HCT116 (cell line): ENCODE measurements around the gene PNPO. TPM values are rescaled to one million over a fixed set of nuclear protein-coding genes. Genes with fewer than 3 reads are reported as not detected.
A peak's percentile ranks its signal among the peaks of the same experiment; 100 is the strongest.

Source experiments
- ATAC-seq: fragments of 200-7000 bp; cut with Tn5 transposase; 2 replicates; pipeline ENCODE4 v1.9.1; 2020; ENCODE audit warnings: mild to moderate bottlenecking, moderate library complexity
- BruUV-seq: library from RNA; stranded (reverse); fragments of 400-500 nt; replicated peaks from 2 replicates; lab custom pipeline; 2021; lab: Mats Ljungman, UMichigan
- CTCF ChIA-PET: fragments of 300-600 bp; sonication (Branson Sonifier 250); formaldehyde crosslinking; loops from one replicate; lab custom pipeline; 2021; ENCODE audit warnings: antibody characterized with exemption; lab: Charles Lee
- POLR2A ChIA-PET: fragments of 300-600, 350-600 bp; sonication (Branson Sonifier 250); formaldehyde crosslinking; loops from one replicate; lab custom pipeline; 2021; ENCODE audit warnings: antibody characterized with exemption; lab: Charles Lee
- RAD21 ChIA-PET, 2 experiments: fragments of 300-600 bp; sonication (Branson Sonifier 250); formaldehyde crosslinking; loops; one replicate each; lab custom pipeline; 2023; ENCODE audit warnings: low total read pairs in 2 of 2; ENCODE audit not compliant: uncharacterized antibody in 2 of 2, unreplicated experiment in 2 of 2, low non-redundant PET in 1 of 2; lab: Charles Lee
- DNase-seq: peaks from one replicate; pipeline ENCODE4 v3.0.0-alpha.2; 2010; ENCODE audit warnings: low read depth, low spot score
- H2AFZ ChIP-seq: fragments of 200-600 bp; shearing (Covaris generic), sonication (generic); 2 replicates; pipeline ENCODE4 v1.6.1; 2017; ENCODE audit warnings: low read depth, mixed run types, mixed read lengths, antibody characterized with exemption, low read length; ENCODE audit not compliant: poor library complexity, severe bottlenecking
- H3K27ac ChIP-seq: 2 replicates; pipeline ENCODE4 v1.5.1; 2012; ENCODE audit warnings: low read depth, low read length
- H3K27me3 ChIP-seq: fragments of 200-600 bp; sonication (generic); 2 replicates; pipeline ENCODE4 v1.6.1; 2016; ENCODE audit warnings: mixed run types, low read length, mixed read lengths; ENCODE audit not compliant: insufficient read depth
- H3K36me3 ChIP-seq, 2 experiments: fragments of 200-500 bp in 1 of 2; fragments of 200-600 bp in 1 of 2; sonication (Bioruptor generic) in 1 of 2; sonication (generic) in 1 of 2; 2 replicates each; pipeline versions ENCODE4 v1.5.1 to v1.6.1; 2014 to 2016; ENCODE audit warnings: low read length in 2 of 2, inconsistent platforms in 1 of 2, mixed read lengths in 1 of 2, mixed run types in 1 of 2; ENCODE audit not compliant: insufficient read depth in 2 of 2, control insufficient read depth in 1 of 2
- H3K4me1 ChIP-seq, 2 experiments: fragments of 200-600 bp in 1 of 2; sonication (generic) in 1 of 2; 2 replicates each; pipeline versions ENCODE4 v1.5.1 to v1.6.1; 2012 to 2017; ENCODE audit warnings: low read length in 2 of 2, inconsistent platforms in 1 of 2, mild to moderate bottlenecking in 1 of 2, mixed read lengths in 1 of 2, mixed run types in 1 of 2, moderate library complexity in 1 of 2; ENCODE audit not compliant: insufficient read depth in 2 of 2, control insufficient read depth in 1 of 2
- H3K4me2 ChIP-seq: fragments of 200-600 bp; sonication (generic); 2 replicates; pipeline ENCODE4 v1.6.1; 2017; ENCODE audit warnings: mixed run types, low read length, mixed read lengths
- H3K4me3 ChIP-seq, 2 experiments: fragments of 200-600 bp in 1 of 2; sonication (generic) in 1 of 2; replicated peaks in 1 of 2; 2 replicates each; pipeline ENCODE4 v1.5.1; 2011 to 2016; ENCODE audit warnings: low read length in 2 of 2, control low read depth in 1 of 2, low read depth in 1 of 2, mild to moderate bottlenecking in 1 of 2, mixed read lengths in 1 of 2, mixed run types in 1 of 2
- H3K79me2 ChIP-seq: fragments of 200-600 bp; sonication (generic); 2 replicates; pipeline ENCODE4 v1.6.1; 2017; ENCODE audit warnings: mild to moderate bottlenecking, mixed run types, low read length, moderate library complexity, mixed read lengths; ENCODE audit not compliant: insufficient read depth
- H3K9ac ChIP-seq: fragments of 200-600 bp; sonication (generic); 2 replicates; pipeline ENCODE4 v1.6.1; 2016; ENCODE audit warnings: low read length, mixed read lengths
- H3K9me2 ChIP-seq: fragments of 200-600 bp; sonication (generic), shearing (Covaris generic); 2 replicates; pipeline ENCODE4 v1.6.1; 2017; ENCODE audit warnings: mixed run types, mild to moderate bottlenecking, moderate library complexity; ENCODE audit not compliant: insufficient read depth
- H3K9me3 ChIP-seq, 2 experiments: fragments of 200-500 bp in 1 of 2; fragments of 200-600 bp in 1 of 2; sonication (Bioruptor generic) in 1 of 2; sonication (generic) in 1 of 2; 2 replicates each; pipeline ENCODE4 v1.6.1; 2014 to 2017; ENCODE audit warnings: low read length in 2 of 2, mixed read lengths in 2 of 2, inconsistent platforms in 1 of 2, low read depth in 1 of 2, mild to moderate bottlenecking in 1 of 2, mixed run types in 1 of 2, moderate library complexity in 1 of 2; ENCODE audit not compliant: control insufficient read depth in 1 of 2, insufficient read depth in 1 of 2
- H4K20me1 ChIP-seq: fragments of 200-600 bp; sonication (generic), shearing (Covaris generic); 2 replicates; pipeline ENCODE4 v1.6.1; 2017; ENCODE audit warnings: mixed run types, mild to moderate bottlenecking, moderate library complexity; ENCODE audit not compliant: insufficient read depth
- CTCF ChIP-seq, 3 experiments: fragments of 200-600 bp in 1 of 3; sonication (generic) in 1 of 3; IDR thresholded peaks in 2 of 3; conservative IDR thresholded peaks in 1 of 3; 2 replicates each; pipeline ENCODE4 v1.5.1; 2012 to 2017; ENCODE audit warnings: low read depth in 2 of 3, low read length in 2 of 3, antibody characterized with exemption in 1 of 3, borderline replicate concordance in 1 of 3, control low read depth in 1 of 3, mild to moderate bottlenecking in 1 of 3, mixed read lengths in 1 of 3, mixed run types in 1 of 3, moderate library complexity in 1 of 3; ENCODE audit not compliant: insufficient read depth in 1 of 3
- FOSL1 ChIP-seq: IDR thresholded peaks from 2 replicates; pipeline ENCODE4 v1.6.1; 2012; ENCODE audit warnings: low read depth
- MAX ChIP-seq: IDR thresholded peaks from 2 replicates; pipeline ENCODE4 v1.6.1; 2012
- REST ChIP-seq: IDR thresholded peaks from 2 replicates; pipeline ENCODE4 v1.6.1; 2012; ENCODE audit warnings: low read depth
- SP1 ChIP-seq: IDR thresholded peaks from 2 replicates; pipeline ENCODE4 v1.6.1; 2012; ENCODE audit warnings: low read depth
- YY1 ChIP-seq: IDR thresholded peaks from 2 replicates; pipeline ENCODE4 v1.6.1; 2011; ENCODE audit warnings: low read length, low read depth, moderate library complexity, mild to moderate bottlenecking; ENCODE audit not compliant: insufficient replicate concordance; ENCODE audit errors: extremely low read depth
- ZNF274 ChIP-seq: fragments of 200-500 bp; sonication (Bioruptor generic); IDR thresholded peaks from 2 replicates; pipeline ENCODE4 v1.6.1; 2014; ENCODE audit warnings: mild to moderate bottlenecking, low read depth, low read length, inconsistent platforms
- intact Hi-C: fragments of 100-400 bp; cut with micrococcal nuclease; formaldehyde crosslinking; loops from 2 replicates; pipeline ENCODE4 v1.10.0; 2022
- total RNA-seq: library from RNA; stranded (reverse); gene quantifications from one replicate; pipeline ENCODE4 v1.2.1, GENCODE V29; 2021; ENCODE audit not compliant: unreplicated experiment

Gene PNPO
- total RNA-seq, 1 experiment from 2014 or later = 74.9 TPM

- H3K9me2 ChIP-seq = no peaks in the 10 kb centered on the region
- H2AFZ ChIP-seq = no peak within 1 kb of the TSS
- no TSS peak for BruUV-seq
- ChIA-PET RAD21 (interaction anchor here in 1 of 2 experiments (0.9 kb wide), 1 partner anchor 11 kb away, joined by 3 read pairs; no protein-coding TSS in a partner anchor), POLR2A (interaction anchor here (0.6 to 3.1 kb wide), 4 partner anchors 11 to 307 kb away, joined by 3 to 15 read pairs (median 4); partner anchors contain the start of genes CDK5RAP3 and PNPO), CTCF (interaction anchor here (0.9 to 4.2 kb wide), 8 partner anchors 9 to 60 kb away, joined by 4 to 32 read pairs (median 10); partner anchors contain the start of gene CDK5RAP3)
- H3K36me3 ChIP-seq = no peaks in the 10 kb centered on the region
- peak within 1 kb of the TSS in 1 of 2 experiments; percentile 23; a peak in 1 of 4 replicates for H3K4me3 ChIP-seq
- H3K27ac ChIP-seq = peak within 1 kb of the TSS; percentile 34; the same call in 1 of the 2 replicates
- ATAC-seq (peak; percentile 44), DNase-seq (no peak)
- no peaks in the 10 kb centered on the region for H3K9me3 ChIP-seq
- H4K20me1 ChIP-seq = no peaks in the 10 kb centered on the region
- no peaks in the 10 kb centered on the region for H3K27me3 ChIP-seq
- H3K4me2 ChIP-seq = peak within 1 kb of the TSS; percentile 71
- intact Hi-C loops = no loop called here
- TF ChIP-seq SP1 (peak; percentile 58), FOSL1 (no peak)
- peak within 1 kb of the TSS; percentile 34 for H3K9ac ChIP-seq
- H3K4me1 ChIP-seq = peaks cover 41 to 60% of the 10 kb centered on the region in 2 experiments
- no peaks in the 10 kb centered on the region for H3K79me2 ChIP-seq
Observed at GRCh38 chr17:47957591-47958490, 16.5 kb downstream of the PNPO start, which contains the start of gene PRR15L. Gene PRR15L, minus strand, starts transcription at chr17:47957883. Its CDS starts 4,649 bp downstream, at chr17:47953234.

GRCh38 chr17:47959825-47960655 is 18.7 kb downstream of the PNPO start:
- no peak overlapping the region for H3K4me2 ChIP-seq
- H3K9me2 ChIP-seq = no peaks in the 10 kb centered on the region
- H3K4me3 ChIP-seq = no peak overlapping the region
- no peak overlapping the region for H2AFZ ChIP-seq
- no peaks in the 10 kb centered on the region for H3K27me3 ChIP-seq
- no peak for DNase-seq
- no peaks in the 10 kb centered on the region for H3K9me3 ChIP-seq
- no peaks in the 10 kb centered on the region for H3K36me3 ChIP-seq
- no peak overlapping the region for H3K9ac ChIP-seq
- no peaks in the 10 kb centered on the region for H3K79me2 ChIP-seq
- no peaks in the 10 kb centered on the region for H4K20me1 ChIP-seq
- BruUV-seq = no TSS peak
- intact Hi-C loops = no loop called here
- no peak overlapping the region for H3K27ac ChIP-seq
- POLR2A ChIA-PET = interaction anchor here (1.2 to 1.3 kb wide), 2 partner anchors 11 to 24 kb away, joined by 3 read pairs; partner anchors contain the start of gene CDK5RAP3
- RAD21 ChIA-PET = no interaction called here
- CTCF ChIA-PET = interaction anchor here (1.5 to 2.7 kb wide), 4 partner anchors 11 to 19 kb away, joined by 4 to 12 read pairs (median 11); partner anchors contain the start of genes CDK5RAP3 and PNPO
- H3K4me1 ChIP-seq = peaks cover 38 to 47% of the 10 kb centered on the region in 2 experiments
- no peak for ATAC-seq
- TF ChIP-seq MAX = no peak
- no peak for TF ChIP-seq ZNF274
- no peak for TF ChIP-seq REST
- no peak for TF ChIP-seq CTCF (IDR thresholded peaks at IDR 0.05 in 2 of 3, conservative IDR thresholded peaks at IDR 0.05 in 1 of 3; ENCODE audit: borderline replicate concordance in 1 of 3, insufficient read depth in 1 of 3, low read depth in 2 of 3, low read length in 2 of 3)
- no peak for TF ChIP-seq YY1
